ENCODE measurements around the gene HDAC9.

The HDAC9 gene

GRCh38 chr7:18526368-18526878 lies 30.9 kb downstream of the HDAC9 start:
- no peak for DNase-seq

GRCh38 chr7:18529239-18529638 lies 33.7 kb downstream of the HDAC9 start:
- no peak for DNase-seq

GRCh38 chr7:18530224-18531179 lies 35.0 kb downstream of the HDAC9 start:
- no peak for DNase-seq

DNA sequence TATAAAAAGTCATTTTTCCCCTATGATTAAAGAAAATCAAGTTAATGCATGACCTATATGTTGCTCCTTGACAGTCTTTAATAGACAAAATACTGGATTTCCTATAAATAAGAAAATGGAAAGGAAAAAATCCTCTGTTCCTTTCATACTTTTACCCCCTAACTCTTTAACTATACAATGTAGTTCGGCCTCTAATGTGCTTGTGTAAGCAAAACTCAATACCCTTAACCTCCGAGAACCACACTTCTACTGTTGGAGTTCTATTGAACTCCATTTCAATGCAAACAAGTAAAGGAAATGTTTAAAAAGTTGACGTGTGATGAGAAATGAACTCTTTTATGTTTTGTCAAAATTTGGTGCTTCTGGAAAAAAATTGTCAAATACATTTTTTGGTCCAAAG lies 36.0 kb downstream of the HDAC9 start:
- DNase-seq: no peak

GRCh38 chr7:18532813-18533212 lies 37.3 kb downstream of the HDAC9 start:
- no peak for DNase-seq

DNA sequence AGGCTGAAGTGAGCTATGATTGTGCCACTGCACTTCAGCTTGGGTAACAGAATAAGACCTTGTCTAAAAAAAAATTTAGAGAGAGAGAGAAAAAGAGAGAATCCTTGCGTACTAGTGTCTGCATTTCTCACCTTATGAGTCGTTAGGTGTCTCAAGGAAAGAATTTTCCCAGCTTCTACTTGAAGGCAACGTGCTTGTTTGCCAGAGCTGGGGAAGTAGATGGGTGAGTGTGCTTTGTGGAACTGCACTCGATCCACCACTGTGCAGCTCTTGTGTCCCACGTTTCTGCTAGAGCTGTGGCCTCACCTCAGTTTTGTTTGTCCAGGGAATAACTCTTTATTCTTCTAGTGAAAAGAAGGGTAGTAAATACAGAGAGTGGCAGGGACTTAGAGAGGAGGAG lies 38.9 kb downstream of the HDAC9 start:
- DNase-seq: no peak

DNA sequence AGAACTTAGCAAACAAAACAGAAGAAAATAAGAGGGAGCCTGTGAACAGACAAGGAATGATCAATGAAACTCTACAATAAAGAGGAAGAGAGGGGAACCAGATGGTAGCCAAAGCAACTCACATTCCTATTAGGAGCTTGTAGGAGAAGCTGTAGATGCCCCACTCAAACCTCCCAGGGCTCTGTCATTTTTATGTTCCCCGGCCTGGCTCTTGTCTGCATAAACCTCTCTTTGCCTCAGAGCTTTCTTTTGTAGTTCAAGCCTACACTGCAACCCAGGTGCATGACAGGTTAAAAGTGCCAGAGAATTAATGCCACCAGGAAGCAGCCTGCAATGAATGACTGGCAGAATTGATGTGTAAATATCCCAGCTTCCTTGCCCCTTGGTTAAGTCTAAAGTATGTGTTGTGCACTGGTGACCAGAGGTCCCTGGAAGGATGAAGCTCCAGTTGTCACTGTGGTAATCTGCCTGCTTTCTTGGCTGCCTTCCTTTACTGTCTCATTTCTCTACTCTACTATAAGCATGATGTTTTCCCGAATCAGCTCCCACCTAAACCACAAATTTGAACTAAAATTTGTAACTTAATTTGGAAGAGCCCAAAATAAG lies 40.4 kb downstream of the HDAC9 start:
- no peak for DNase-seq

GRCh38 chr7:18536486-18536885 lies 40.9 kb downstream of the HDAC9 start:
- no peak for DNase-seq

DNA sequence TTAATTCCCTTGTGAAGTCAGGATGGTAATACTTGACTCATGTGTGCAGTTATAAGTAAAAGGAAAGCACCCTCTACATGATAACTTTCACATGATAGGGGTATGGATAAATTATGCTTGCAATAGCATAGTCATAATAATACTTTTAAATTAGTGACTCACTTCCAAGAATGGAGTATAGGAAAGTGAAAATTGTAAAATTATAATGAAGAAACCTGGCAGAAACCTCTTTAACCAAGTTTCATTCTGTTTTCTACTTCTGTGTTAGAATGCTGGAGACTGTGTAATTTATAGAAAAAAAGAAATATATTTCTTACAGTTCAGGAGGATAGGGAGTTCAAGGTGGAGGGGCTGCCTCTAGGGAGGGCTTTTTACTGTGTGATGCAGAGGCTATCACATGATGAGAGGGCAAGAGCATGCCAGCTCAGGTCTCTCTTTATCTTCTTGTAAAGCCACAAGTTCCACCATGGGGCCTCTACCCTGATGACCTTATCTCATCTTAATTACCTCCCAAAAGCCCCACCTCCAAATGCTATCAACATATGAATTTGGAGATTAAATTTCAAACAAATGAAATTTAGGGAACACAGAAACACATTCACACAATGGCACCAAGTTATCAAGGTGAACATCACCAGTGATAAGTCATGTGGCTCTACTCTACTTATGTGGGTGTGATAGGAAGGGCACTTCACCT lies 43.2 kb downstream of the HDAC9 start:
- no peak for DNase-seq

DNA sequence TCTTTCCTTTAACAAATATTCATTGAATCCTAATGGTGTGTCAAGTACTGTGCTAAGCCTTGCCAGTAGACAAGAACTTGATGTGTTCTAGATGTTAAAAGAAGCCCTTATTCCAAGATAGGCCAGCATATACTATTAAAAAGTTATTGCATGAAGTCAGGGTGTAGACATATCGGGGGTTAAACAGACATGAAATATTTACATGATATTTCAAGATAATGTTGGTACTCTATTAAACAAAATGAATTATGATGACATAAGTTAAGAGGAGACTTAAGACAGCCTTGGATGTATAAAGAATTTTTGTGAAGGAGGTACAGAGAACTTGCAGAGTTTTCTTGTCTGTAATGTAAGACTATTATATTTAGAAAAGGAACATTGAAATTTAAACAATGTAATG lies 44.8 kb downstream of the HDAC9 start:
- DNase-seq: no peak

DNA sequence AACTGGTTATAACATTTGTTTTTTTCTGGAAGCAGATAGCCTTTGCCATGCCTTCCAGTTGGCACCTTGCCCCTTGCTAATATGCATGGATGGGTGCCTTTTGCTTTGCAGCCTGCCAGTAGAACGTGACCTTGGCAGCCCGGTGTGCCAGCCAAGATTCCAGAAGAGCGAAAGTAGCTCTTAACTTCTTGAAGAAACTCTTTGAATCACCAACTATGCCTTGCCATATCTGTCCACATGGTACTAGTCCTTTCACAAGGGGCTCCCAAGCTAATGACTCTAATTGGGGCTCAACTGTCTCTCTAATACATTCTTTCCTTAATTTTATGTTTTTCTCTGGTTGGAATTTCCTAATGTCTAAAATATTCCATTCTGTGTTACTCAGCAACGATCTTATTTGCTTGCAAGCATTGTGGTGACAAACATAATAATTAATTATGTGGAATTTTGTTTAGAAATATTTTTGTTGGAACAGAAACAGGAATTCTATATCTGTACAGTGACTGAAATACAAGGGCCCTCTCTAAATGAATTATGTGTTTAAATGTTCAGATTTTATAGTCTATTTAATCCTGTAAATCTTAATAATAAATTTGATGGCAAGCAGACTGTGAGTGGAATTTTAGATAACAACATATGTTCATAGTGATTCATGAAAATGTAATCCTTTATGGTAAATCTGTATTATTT lies 45.8 kb downstream of the HDAC9 start:
- no peak for DNase-seq

DNA sequence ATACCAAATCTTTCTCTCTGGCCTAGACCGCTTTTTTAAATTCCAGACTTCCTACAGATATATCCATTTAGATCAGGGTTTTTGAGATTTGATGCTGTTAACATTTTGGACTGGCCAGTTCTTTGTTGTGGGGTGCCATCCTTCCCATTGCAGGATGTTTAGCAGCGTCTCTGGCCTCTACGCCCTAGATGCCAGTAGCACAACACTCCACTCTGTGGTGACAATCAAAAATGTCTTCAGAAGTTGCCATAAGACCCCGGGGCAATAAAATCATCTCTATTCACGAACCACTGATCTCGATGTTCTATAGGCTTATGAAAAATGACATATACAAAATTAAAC lies 46.3 kb downstream of the HDAC9 start:
- DNase-seq: no peak

- DNase-seq: no peak
These were observed 51.0 kb downstream of the HDAC9 start for GRCh38 chr7:18546576-18546975.

DNA sequence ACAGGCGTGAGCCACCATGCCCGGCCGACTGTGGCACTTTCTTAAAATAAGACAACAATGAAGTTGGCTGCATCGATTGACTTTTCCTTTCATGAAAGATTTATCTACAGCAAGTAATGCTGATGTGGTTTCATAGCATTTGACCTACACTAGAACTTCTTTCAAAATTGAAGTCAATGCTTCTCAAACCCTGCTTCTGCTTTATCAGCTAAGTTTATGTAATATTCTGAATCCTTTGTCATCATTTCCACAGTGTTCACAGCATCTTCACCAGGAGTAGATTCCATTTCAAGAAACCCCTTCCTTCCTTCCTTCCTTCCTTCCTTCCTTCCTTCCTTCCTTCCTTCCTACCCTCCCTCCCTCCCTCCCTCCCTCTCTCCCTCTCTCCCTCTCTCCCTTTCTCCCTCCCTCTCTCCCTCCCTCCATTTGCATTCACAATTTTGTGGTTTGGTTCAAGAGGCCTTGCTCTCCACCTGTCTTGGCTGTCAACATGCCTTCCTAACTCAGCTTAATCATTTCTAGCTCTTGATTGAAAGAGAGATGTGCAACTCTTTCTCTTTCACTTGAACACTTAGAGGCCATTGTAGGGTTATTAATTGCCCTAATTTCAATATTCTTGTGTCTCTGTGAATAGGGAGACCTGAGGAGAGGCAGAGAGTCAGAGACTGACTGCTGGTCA lies 52.1 kb downstream of the HDAC9 start:
- no peak for DNase-seq

DNA sequence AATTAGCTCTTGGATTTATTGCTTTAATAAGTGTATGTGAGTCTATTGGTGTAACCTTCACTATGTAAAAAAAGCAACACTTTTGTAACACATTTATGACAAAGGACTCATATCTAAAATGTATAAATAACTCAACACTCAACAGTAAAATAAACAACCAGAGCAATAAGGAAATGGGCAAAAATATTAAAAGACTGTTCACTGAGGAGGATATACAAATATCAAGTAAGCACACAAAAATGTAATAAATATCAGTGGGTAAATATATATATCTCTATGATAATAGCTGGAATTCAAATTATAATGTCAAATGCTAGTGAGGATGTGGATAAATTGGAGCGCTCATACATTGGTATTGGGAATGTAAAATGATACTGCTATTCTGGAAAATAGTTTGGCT lies 53.0 kb downstream of the HDAC9 start:
- DNase-seq: no peak

DNA sequence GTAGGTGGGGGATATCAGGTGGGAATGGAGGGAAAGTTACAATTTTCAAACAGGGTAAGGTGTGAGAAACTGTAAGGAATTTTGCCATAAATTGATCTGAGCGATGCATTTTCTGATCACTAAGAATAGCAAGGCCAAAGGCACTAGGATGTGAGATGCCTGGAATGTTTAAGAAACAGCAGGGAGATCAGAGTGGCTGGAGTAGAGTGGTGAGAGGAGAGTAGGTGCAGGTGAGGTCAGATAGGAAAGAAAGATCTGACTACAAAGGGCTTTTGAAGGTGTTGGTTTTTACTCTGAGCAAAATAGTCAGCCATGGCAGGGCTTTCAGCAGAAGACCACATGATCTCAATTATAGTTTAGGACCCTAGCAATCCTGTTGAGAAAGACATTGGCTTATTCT lies 55.0 kb downstream of the HDAC9 start:
- DNase-seq: no peak

- no peak for DNase-seq
These were observed 56.9 kb downstream of the HDAC9 start for GRCh38 chr7:18552316-18552916.

GRCh38 chr7:18552943-18553604 lies 57.5 kb downstream of the HDAC9 start:
- DNase-seq: no peak

- DNase-seq: no peak
These were observed 58.1 kb downstream of the HDAC9 start for GRCh38 chr7:18553605-18554003.

DNA sequence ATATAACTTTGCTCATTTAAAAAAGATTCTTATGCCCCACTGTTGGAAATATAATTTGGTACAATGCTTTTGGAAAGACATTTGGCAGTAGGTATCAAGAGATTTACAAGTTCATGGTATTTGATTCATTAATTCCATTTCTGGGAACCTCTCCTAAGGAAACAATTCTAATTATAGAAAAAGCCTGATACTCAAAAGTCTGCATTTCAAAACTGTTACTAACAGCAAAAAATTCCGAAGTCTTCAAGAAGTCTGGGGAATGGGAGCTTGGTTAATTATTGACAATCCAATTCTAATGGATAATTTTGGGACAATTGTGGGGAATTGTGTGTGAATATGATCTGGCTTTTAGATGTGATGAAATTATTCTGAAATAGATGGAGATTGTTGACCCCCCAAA lies 59.6 kb downstream of the HDAC9 start:
- no peak for DNase-seq

GRCh38 chr7:18555968-18556367 lies 60.4 kb downstream of the HDAC9 start:
- no peak for DNase-seq

DNA sequence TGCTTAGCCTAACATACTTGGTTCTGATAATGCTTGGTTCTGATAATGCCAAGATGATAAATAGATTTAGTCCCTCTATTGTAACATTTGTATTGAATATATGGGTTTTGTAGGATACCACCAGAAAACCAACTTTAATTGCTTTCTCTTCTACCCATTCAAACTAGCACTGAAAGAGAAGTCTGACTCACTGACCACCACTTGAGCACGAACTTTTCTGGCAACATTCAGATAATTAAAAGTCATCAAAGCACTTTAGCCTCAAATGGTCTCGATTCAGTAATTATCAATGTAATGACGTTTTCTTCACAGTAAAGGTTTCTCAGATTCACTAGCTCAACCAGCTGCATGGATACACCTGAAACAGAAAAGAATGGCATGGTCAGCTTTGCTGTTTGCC lies 63.0 kb downstream of the HDAC9 start:
- no peak for DNase-seq
